Measurements from ENCODE around the gene RPGRIP1L.

Gene RPGRIP1L

DNA sequence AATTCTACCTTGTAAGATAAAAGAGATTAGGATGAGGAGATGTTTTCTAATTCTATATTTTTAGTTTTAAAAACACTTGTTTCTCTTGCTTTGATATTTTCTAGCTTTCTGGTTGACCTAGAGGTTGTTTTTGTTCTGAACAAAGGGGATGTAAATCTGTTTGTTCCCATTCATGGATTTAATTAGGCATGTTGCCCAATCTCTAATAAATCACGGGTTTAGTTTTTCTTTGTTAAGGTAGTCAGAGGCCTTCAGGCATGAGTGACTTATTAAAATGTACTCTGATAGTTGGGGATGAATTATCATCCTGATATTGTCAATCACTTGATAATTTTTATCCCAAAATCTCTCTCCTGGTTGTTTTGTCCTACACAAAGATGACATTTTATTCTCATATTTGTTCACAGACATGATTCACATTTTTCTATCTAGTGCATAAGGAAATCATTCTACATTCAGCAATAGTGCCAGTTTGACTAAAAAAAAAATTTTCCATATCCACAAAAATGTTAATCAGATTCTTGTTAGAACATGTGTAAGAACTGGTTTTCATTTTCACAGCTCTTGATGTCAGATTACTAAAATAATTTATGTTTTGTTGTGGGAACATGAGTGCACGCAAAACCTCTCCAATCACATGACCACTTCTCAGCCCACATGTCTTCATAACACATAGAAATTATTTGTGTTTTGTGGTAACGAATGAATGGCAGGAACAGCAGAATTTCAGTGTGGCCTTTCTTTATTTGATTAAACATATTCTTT is 105.0 kb downstream of the RPGRIP1L start:
- DNase-seq = peak; percentile 5

DNA sequence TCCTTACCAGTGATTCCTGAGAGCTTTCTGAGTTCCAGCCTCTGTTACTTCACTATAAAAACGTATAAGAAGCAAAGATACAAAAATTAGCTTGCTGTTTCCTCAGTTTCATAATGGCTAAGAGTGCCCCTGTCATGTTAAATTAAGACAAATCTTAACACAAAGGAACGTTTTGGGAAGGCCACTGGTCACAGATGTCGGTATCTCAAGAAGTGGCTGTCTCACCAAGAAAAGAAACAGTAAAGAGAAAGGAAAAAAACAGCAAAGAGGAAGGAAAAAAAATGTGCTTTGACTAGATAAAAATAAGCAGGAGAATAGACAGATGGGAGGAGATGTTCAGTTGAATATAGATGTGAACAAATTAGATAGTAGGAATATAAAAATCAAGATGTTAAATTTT is 105.9 kb downstream of the RPGRIP1L start:
- peak; percentile 58 for DNase-seq

DNA sequence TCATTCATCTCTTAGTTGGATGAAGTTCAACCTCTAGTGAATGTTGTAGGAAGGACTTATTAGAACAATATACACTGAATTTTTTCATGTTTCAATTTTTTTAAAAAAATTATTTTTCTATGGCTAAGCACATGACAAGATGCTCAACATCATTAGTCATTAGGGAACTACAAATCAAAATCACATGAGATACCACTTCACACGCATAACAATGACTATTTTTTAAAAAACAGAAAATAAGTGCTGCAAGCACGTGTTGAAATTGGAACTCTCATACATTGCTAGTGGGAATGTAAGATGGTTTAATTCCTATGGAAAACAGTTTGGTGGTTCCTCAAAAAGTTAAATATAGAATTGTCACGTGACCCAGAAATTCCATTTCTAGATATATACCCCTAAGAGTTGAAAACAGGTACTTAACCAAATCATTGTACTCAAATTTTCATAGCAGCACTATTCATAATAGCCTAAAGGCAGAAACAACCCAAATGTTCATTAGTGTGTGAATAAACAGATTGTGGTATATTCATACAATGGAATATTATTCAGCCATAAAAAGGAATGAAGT is 115.5 kb downstream of the RPGRIP1L start:
- DNase-seq = no peak

DNA sequence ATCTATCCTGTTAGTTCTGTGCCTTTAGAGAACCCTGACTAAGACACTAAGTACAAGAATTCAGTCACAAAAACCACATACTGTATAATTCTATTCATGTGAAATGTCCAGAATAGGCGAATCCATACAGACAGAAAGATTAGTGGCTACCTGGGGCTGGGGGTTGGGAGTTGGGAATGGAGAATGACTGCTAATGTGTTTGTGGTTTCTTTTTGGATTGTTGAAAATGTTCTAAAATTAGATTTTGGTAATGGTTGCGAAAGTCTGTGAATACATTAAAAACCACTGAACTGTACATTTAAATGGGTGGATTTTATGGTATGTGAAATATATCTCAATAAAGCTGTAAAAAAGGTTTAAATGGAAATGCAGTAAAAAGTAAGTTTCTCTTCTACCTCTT is 120.3 kb downstream of the RPGRIP1L start:
- DNase-seq = no peak

DNA sequence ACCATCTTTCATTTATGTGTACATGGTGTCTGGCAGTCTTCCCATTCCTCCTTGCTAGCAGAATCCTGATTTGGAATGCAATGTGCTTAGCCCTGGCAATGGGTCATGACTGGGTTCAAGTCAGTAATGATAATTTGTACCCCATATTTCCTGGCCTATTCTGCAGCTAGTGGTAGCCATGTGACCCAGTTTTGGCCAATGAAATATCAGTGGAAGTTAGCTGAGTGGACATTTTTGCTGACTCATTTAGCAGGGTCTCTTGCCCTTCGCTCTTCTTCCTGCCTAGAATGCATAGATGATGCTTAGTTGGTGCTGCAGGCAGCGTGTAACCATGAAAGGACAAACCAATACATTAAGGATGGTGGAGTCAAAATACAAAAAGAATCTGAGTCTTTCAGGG is 121.9 kb downstream of the RPGRIP1L start:
- no peak for DNase-seq

DNA sequence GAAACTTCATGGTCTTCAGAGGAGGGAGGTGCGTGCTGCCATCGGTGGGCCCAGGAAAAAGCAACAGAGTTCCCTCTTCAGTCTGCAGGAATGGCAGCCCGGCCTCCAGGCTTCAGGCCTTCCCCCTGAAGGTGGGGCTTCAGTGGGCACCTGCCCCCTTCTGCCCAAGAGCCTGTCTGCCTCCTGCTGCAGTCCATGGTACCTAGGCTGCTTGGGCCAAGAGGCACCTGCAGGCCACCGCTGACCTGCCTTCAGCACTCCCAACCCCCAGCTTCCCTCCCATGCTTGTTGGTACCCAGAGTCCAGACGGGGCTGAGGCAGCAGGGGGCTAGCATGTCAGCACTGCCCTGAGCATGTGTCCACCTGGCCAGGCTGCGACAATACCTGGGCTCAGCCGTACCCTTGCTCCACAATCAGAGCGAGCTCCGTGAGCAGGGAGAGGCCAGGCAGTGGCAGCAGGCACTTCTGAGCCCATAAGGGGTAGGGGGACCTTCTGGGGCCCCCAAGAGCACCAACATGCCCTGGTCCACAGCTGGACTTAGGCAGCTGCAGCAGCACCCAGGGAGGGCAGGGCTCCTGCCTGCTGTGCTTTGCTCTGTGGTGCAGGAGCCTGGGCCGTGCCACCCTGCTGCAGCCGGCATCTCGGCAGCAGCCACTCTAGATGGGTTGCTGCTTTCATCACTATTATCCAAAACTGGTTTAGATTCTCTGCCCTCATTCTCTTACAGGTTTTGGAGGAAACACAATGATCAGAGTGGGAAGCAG is 123.4 kb downstream of the RPGRIP1L start:
- no peak for DNase-seq

DNA sequence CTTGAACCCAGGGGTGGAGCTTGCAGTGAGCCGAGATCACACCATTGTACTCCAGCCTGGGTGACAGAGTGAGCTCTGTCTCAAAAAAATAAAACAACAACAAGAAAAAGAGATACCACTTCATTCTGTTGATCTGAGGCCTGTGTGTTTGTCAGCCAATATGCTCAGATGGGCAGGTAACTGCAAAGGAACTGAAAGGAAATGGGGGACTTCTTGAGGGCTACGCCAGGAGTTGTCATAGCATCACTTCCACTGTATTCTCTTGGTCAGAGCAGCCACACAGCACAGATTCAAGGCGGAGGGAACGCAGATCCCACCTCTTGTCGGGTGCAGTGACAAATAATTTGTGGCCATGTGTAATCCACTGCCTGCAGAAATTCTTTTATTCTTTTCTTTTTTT is 126.8 kb downstream of the RPGRIP1L start:
- no peak for DNase-seq

DNA sequence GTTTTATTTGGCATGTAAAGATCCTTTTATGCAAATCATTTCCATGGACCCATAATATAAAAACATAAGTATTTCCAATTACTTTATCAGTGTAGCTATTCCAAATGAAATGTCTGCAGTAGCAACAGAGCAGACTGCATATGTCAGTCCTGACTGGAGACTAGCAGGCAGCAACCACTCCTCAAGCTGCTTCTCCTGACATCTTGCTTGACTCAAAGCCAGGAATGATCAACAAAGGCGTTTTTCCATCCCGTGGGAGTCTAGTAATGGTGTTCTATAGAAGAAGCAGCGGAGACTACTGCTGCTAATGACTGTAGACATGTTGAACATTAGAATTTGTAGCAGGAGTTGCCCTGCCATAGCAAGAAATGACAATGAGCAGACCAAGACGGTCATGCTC is 127.4 kb downstream of the RPGRIP1L start:
- DNase-seq = no peak

DNA sequence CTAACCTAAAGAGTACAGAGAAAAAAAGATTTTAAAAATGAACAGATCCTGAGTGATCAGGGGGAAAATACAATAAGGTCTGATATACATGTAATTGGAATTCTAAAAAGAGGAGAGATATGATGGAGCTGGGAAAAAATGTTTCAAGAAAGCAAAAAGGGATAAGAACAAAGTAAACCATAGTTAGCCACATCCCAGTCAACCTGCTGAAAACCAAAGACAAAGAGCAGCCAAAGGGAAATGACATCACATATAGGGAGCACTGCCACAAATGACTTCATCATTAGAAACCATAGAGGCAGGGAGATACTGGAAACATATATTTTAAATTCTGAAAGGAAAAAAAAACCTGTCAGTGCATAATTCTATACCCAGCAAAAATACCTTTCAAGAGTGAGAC is 131.9 kb downstream of the RPGRIP1L start:
- no peak for DNase-seq

DNA sequence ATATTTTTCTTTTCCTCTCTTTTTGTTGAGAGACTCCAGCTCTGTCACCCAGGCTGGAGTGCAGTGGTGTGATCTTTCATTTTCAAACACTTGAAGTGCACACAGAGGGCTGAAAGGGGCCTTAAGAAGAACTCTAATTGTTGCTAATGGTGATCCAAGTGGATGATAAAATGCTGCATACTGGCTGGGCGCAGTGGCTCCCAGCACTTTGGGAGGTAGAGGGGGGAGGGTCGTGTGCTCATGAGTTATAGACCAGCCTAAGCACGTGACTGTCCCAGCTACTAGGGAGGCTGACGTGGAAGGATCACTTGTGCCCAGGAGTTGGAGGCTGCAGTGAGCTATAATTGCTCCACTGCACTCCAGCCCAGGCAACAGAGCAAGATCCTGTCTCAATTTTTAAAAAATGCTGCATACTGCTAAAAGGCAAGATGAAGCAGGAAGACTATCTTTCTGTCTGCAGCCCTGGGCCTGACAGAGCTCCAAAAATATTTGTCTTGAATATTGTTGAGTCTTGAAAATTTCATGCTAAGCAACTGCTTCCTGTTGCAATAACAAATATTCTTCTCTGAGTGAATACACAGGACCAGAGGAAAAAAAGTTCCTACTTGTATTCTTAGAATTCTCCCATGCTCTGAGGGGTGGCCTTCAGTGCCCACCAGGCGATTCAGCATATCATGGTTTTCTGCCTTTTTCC is 137.0 kb downstream of the RPGRIP1L start:
- no peak for DNase-seq

DNA sequence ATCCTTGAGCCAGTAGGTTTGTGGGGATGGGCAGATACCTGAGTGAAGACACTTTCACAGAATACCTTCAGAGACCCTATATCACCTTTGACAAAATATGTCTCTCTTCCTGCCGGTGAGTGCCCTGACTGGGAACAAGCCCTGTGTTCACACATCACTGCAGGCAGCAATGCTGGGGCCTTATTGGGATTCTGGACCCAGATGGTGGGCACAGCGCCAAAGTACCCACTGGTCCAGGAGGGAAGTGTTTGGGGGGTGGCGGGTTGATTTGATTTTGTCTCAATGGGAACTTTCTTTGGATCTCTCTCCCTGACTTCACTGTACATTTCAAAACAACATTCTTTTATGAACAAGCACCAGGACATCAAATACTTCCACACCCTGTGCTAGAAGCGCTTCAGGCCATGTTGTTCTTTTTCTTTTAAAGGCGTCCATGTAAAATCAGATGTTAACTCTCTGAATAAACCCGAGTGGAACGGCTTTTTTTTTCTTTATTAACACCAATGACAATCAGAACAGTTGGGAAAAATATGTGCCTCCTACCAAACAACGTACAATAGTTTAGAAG is 138.3 kb downstream of the RPGRIP1L start:
- no peak for DNase-seq

DNA sequence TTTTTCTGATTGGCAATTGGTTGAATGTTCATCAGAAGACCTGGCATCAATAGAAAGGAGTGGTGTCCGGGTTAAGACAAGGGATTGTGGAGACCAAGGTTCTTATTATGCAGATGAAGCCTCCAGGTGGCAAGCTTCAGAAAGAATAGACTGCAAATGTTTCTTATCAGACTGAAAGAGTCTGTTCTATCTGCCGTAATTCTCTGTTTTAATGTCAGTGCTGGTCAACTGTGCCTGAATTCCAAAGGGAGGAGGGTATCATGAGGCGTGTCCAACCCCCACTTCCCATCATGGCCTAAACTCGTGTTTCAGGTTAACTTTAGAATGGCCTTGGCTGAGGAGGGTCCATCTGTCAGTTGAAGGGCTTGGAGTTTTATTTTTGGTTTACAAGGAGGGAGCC is 140.2 kb downstream of the RPGRIP1L start:
- DNase-seq = no peak

DNA sequence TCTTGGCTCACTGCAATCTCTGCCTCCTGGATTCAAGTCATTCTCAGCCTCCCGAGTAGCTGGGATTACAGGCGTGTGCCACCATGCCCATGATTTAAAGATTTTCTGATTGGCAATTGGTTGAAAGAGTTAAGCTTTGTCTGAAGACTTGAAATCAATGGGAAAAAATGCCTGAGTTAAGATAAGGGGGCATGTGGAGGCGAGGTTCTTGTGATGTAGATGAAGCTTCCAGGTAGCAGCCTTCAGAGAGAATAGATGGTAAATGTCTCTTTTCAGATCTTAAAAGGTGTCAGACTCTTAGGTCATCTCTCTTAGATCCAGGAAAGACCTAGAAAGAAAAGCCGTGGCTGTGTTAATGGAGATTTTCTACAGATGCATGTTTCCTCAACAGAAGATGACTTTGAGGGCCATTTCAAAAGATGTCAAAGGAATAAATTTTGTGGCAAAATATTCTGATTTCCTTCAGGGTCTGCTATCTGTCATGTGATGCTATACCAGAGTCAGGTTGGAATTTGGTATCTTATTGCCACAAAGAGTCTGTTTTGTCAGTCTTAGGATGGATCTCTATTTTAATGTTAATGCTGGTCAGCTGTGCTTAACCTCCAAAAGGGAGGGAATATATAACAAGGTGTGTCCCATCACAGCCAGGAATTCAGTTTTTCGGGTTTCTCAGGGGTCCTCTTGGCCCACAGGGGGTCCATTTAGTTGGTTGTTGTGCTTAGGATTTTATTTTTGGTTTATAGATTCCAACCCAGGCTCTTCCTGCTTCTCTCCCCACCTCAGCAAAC is 142.4 kb downstream of the RPGRIP1L start:
- DNase-seq = no peak

DNA sequence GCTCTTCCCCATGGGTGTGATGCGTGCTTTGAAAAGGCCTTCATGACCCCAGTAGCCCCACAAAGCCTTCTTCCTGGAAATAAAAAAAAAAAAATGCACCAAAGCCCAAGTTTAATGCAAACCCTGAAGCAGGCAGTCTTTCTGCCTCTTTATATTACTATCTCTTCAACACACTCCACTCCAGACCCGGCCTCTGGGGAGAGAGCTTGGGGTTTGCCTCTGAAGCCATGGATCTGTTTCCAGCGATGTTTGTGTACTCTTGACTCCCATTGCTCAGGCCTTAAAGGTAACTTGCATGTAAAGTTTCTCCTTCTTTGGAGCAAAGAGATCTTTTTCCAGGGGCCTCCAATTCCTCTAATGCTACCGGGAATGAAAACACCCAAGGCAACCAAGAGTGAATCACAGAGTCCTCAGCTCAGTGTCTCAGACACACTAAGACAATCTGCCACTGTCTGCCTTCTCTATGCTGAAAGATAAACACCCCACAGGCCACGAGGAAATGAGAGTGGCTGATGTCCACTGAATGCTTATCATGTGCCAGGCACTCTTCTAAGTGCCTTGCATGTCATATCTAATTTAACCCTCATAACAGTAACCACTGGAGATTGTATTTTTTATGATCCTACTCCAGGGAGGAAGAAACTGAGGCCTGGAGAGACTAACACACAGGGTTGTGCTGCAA is 144.2 kb downstream of the RPGRIP1L start:
- peak; percentile 41 for DNase-seq

DNA sequence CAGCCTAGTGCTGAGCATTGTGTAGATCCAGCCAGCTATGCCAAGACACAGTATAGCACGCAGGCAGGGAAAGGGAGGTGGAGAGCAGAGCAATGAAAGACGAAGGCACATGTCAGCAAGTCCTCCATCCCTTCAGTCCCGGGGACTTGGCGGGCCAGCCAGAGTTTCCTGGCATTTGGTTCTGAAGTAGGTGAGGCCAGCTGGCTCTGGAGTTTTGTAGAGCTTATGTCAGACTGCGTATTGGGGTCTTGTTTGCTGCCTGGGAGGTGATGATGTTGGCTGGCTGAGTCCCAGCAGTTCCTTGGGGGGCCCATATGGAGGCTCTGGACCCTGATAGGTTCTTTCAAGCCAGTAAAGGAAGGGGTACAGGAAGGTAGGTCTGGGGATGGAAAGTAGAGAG is 144.9 kb downstream of the RPGRIP1L start:
- DNase-seq = no peak

DNA sequence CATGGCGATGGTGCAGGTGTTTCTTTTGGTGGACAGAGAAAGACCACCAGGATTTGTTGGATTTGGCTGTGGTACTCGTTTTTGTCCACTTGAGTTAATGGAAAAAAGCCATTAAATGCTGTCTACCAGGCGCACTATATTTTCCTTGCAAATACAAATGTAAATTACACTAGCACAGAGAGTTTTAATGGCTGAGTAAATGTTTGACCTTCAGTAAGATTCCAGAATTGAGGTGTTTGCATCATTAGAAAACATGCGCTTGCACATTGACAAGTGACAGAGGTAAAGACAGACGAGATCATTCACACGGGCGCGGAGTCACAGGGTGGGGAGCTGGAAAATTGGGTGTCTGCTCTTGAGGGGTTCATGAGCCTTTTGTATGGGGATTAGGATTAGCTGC is 147.1 kb downstream of the RPGRIP1L start:
- no peak for DNase-seq

DNA sequence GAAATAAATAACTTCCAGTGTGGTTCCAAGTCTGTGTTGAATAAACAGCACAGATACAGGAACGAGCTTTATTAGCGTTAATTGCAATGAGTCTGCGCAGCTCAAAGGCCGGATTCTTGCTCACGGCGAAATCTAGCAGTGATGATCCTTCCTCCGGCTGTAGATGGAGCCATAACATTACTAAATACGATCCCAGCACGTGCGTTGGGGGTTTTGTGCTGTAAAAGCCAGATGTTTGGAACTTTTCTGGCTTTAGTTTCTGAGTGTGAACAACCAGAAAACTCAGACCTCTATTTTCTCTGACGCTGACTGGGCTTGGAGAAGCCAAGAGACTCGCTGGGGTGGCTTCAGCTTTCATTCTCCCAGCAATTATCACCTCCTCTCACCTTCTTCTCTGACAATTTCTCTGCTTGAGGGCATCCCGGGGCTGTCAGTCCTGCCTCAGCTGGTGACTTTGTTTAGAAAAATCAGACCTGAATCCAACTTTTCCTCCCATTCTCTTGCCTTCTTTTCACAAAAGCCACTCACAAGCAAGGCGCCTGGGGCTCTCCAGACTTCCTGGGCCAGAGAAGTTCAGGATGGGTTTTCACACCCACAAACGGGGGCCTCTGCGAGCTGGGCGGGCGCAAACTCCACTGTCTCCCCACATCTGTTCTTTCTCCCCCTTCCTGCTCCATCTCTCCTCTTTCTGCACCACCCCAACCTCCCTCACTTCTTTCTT is 153.5 kb downstream of the RPGRIP1L start:
- DNase-seq = peak; percentile 84
